ENCODE measurements around the gene ELAPOR1.
A peak's percentile ranks its signal among the peaks of the same experiment; 100 is the strongest.

Gene ELAPOR1

DNA sequence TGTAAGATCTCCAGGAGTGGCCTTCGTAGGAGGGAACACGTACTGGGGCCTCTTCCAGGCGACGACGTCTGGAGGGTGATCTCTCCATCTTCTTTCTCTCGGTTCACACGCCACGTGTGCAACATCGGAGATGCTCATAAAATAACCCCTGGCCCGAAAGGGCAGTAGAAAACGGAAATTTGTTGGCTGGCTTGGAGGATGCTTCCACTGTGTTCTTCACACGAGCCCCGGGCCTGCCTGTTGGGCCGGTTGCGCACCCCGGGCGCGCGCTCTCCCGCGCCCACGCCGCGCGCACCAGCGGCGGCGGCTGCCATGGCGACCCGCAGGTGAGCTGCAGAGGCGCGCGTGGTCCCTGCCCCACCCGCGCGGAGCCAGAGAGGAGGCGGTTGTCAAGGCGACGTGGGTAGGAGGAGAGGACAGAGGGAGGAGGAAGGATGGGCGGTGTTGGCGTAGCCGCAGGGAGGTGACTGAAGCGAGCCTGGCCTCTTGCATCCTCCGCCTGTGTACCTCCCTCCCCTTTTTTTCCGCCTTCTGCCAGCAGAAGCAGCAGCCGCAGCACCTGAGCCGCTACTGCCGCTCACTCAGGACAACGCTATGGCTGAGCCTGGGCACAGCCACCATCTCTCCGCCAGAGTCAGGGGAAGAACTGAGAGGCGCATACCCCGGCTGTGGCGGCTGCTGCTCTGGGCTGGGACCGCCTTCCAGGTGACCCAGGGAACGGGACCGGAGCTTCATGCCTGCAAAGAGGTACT lies at the start of gene ELAPOR1:
ELAPOR1 (plus strand) TSS at position 526 of the 752 bp plus-strand sequence; CDS start at position 595, 69 bp downstream.
- Mint-ChIP-seq H3K4me1 (peaks cover 11% of the 10 kb centered on the region), H3K27ac (no peak within 1 kb of the TSS), H3K36me3 (ENCODE audit: low read depth) (no peaks in the 10 kb centered on the region), H3K9me3 (no peaks in the 10 kb centered on the region), H3K4me3 (peak within 1 kb of the TSS; percentile 79 to 80 (median 80)), H3K27me3 (ENCODE audit: low read depth) (peaks cover 79% of the 10 kb centered on the region)
- TF ChIP-seq, protein P1, sequence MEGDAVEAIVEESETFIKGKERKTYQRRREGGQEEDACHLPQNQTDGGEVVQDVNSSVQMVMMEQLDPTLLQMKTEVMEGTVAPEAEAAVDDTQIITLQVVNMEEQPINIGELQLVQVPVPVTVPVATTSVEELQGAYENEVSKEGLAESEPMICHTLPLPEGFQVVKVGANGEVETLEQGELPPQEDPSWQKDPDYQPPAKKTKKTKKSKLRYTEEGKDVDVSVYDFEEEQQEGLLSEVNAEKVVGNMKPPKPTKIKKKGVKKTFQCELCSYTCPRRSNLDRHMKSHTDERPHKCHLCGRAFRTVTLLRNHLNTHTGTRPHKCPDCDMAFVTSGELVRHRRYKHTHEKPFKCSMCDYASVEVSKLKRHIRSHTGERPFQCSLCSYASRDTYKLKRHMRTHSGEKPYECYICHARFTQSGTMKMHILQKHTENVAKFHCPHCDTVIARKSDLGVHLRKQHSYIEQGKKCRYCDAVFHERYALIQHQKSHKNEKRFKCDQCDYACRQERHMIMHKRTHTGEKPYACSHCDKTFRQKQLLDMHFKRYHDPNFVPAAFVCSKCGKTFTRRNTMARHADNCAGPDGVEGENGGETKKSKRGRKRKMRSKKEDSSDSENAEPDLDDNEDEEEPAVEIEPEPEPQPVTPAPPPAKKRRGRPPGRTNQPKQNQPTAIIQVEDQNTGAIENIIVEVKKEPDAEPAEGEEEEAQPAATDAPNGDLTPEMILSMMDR (IDR thresholded peaks at IDR 0.05; ENCODE audit: unreplicated experiment in 3 of 3) = no peak

DNA sequence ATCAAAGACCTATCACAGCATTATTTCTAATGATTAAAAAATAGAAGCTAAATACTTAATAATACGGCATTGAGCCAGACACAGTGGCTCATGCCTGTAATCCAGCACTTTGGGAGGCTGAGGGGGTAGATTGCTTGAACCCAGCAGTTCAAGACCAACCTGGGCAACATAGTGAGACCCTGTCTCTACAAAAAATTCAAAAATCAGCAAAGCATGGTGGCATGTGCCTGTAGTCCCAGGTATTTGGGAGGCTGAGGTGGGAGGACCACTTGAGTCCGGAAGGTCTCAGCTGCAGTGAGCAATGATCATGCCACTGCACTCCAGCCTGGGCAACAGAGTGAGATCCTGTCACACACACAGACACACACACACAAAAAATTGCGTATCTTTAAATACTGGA lies 48.8 kb upstream of the ELAPOR1 start:
- H3K27ac Mint-ChIP-seq = no peak overlapping the region
- TF ChIP-seq, protein P1 (IDR thresholded peaks at IDR 0.05; ENCODE audit: unreplicated experiment in 3 of 3) = no peak
- no peaks in the 10 kb centered on the region for H3K9me3 Mint-ChIP-seq
- H3K36me3 Mint-ChIP-seq (ENCODE audit: low read depth) = peaks cover 25% of the 10 kb centered on the region
- H3K4me1 Mint-ChIP-seq = no peaks in the 10 kb centered on the region
- H3K4me3 Mint-ChIP-seq = no peak overlapping the region
- no peaks in the 10 kb centered on the region for H3K27me3 Mint-ChIP-seq (ENCODE audit: low read depth)

GRCh38 chr1:109067883-109068282 lies 46.0 kb upstream of the ELAPOR1 start:
- Mint-ChIP-seq H3K4me1 (no peaks in the 10 kb centered on the region), H3K27ac (no peak overlapping the region), H3K27me3 (ENCODE audit: low read depth) (no peaks in the 10 kb centered on the region), H3K9me3 (no peaks in the 10 kb centered on the region), H3K4me3 (no peak overlapping the region), H3K36me3 (ENCODE audit: low read depth) (peaks cover 36% of the 10 kb centered on the region)
- TF ChIP-seq, protein P1 (IDR thresholded peaks at IDR 0.05; ENCODE audit: unreplicated experiment in 3 of 3) = no peak

GRCh38 chr1:109069294-109069693 lies 44.6 kb upstream of the ELAPOR1 start:
- no peaks in the 10 kb centered on the region for H3K27me3 Mint-ChIP-seq (ENCODE audit: low read depth)
- H3K4me3 Mint-ChIP-seq = no peak overlapping the region
- H3K27ac Mint-ChIP-seq = no peak overlapping the region
- peaks cover 44% of the 10 kb centered on the region for H3K36me3 Mint-ChIP-seq (ENCODE audit: low read depth)
- no peaks in the 10 kb centered on the region for H3K9me3 Mint-ChIP-seq
- no peaks in the 10 kb centered on the region for H3K4me1 Mint-ChIP-seq
- TF ChIP-seq, protein P1 (IDR thresholded peaks at IDR 0.05; ENCODE audit: unreplicated experiment in 3 of 3) = no peak

DNA sequence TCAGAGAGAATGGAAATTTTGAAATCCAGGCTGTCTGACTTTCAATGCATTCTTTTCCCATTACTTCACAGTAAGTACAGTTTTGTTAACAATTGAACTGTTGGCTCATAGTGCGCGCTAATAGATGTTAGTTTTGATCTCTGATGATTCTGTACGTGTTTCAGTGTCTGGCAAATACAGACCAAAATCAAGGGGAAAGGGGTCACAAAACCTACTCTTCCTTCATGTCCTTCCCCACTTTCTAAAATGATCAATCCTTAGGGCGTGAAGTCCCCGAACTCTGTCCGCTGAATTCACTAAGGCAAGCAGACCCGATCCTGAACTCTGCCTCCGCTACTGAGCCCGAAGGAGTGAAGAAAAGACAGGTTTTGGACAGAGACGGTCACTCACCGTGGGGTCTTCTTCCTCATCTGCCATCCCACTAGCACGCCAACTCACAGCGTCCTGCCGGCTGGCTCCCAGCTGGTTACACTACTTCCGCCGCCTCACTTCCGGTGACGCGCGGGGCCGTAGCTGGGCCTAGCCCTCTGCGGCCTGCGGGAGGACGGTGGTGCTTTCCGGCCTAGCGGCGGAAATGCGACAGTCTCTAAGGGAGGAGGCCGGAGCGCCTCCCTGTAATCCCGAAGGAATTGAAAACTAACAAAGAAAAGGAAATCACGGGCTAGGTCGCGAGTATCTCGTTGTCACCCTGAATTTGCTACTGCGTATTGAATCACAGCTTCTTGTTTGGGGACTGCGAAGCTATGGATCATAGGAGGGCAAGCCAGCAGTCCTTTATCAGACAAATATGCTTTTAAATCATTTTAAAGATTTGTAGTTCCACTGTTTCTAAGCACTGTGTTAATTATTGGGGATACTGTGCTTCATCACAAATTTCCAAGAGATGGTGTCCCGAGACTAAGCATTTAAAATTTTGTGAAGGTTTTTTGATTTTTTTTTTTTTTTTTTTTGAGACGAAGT lies 38.1 kb upstream of the ELAPOR1 start, which contains the start of gene TAF13:
TAF13 (minus strand) TSS at position 473 of the 960 bp plus-strand sequence; CDS start at position 417, 56 bp downstream.
- H3K9me3 Mint-ChIP-seq = no peaks in the 10 kb centered on the region
- peak within 1 kb of the TSS; percentile 96 to 99 (median 99) for H3K27ac Mint-ChIP-seq
- peak within 1 kb of the TSS; percentile 99 to 100 (median 99) for H3K4me3 Mint-ChIP-seq
- peaks cover 14% of the 10 kb centered on the region for H3K4me1 Mint-ChIP-seq
- TF ChIP-seq, protein P1 (IDR thresholded peaks at IDR 0.05; ENCODE audit: unreplicated experiment in 3 of 3) = no peak
- no peaks in the 10 kb centered on the region for H3K27me3 Mint-ChIP-seq (ENCODE audit: low read depth)
- peaks cover 33% of the 10 kb centered on the region for H3K36me3 Mint-ChIP-seq (ENCODE audit: low read depth)

Data from nephron (organoid).